Epidermal melanocyte (primary cell): ENCODE measurements around the gene TIGAR.

Experiments
- DNase-seq: peaks from one replicate; pipeline ENCODE4 v3.0.0; 2011; ENCODE audit warnings: low spot score; ENCODE audit not compliant: insufficient read length

The TIGAR gene

DNA sequence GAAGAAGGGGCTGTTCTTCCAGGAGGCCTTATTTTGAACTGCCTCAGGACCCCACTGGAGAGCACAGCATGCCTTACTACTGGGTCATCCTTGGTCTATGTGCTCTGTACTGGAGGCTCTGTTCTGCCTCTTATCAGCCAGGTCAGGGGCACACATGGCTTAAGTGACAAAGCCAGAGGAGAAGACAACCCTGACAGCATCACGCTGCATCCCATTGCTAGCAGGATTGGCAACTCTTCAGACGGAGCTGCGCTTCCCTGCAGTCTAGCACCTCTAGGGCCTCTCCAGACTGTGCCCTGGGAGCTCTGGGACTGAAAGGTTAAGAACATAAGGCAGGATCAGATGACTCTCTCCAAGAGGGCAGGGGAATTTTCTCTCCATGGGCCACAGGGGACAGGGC is 17.3 kb upstream of the TIGAR start:
- no peak for DNase-seq

DNA sequence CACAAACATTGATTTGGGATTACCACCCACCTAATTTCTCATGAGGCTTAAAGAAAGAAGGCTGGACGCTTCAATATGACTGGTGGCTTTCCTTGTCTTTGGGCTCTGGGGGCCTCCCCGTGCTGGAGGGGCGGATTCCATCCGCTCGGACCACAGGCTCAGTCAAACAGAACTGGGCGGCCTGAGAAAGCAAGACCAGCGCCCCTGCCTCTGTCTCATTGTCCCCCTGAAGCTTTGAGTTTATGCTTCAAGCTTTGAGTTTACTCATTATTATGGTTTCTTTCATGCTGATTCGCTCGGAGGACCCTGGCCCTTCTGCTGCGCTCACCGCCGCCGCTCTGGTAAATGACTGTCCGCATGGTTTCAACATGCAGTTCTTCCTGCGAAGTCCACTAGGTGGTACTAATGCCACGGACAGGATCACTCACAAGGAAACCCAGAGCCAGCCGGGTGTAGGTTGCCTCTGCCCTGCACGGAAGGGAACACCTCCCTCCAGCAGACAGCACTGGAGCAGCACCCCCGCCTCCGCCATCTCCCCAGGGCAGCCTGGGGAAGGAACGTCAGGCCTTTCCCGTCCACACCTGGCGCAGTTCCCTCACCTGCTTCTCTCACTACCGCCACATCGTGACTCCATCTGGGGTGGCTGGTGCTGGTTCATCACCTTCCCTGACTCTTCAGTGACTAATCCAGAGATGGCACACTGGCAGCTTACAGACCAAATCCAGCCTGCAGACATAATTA is 13.2 kb upstream of the TIGAR start:
- peak; percentile 72 for DNase-seq

DNA sequence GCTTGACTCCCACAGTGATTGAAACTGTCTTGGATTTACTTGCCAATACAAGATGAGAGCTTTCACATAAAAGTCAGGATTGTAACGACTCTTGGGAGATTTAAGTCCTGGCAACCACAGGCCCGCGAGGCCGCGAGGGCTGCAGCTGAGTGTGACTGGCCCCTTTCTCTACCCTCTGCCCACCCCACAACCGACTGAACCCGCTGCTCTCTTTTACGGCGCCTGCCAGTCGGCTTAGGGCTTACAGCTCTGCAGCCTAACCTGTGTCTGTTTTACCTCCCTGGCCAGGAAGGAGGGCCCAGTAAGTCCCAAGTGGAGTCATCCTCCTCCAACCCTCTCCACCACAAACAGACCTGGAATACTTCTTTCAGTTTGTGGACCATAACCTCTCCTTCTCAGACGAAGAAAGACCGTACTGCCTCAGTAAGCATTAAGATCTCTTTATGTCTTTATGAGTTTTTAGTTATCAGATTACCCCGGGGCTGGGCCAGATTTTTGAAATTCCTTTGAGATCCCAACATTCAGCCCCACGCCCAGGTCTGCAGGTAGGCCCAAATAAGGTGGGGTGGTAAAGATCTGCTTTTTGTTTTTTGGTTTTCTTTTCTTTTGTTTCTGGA is 12.6 kb upstream of the TIGAR start:
- no peak for DNase-seq

DNA sequence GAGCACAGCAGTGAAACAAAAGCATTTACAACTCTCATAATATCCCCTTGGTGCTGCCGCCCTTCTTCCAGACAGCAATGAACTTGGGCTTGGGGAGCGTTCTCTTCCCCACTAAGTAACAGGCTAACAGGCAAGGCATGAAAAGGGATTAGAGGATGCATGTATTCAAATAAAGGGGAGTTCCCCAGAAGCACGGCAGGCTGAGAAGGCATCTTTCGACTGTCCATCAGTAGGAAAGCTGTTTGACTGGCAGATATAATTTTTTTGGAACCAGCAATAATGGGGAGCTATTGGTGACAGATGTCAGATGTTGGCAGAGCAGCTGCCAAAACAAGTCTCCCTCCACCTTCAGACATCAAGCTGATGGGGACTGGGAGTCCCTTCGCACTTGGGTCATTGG is 9.2 kb upstream of the TIGAR start:
- no peak for DNase-seq

DNA sequence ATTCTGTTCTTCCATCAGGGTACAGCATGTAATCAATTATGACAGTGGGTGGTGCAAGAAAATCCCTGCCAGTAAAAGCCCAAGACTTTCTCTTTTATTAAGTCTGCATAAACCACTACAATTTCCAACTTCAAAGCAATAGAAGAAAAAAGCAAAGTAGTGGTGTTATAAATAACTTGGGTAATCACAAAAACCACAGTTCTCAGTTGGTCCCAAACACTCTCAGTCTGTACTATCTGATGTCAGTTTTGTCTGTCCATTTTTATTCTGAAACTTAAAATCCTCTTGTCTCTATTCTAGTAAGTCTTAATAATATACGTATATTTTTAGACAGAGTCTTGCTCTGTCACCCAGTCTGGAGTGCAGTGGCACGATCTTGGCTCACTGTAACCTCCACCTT is 8.8 kb upstream of the TIGAR start:
- DNase-seq = no peak

DNA sequence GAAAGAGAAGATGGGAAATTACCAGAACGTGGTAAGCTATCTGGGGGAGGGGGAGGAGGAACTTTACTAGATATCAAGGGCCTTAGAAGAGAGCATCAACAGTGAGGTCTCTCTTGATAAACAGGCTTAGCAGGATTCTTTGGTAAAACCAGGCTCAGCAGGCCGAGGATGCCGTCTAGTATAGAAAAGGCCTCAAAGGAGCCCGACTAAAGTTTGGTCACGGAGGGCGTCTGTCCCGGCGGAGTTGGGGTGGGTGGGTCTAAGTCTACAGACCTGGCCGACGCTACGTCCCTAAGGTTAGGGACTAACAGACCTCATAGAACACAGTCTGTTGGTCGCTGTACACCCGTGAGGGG is 538 bp upstream of the TIGAR start:
- no peak for DNase-seq

DNA sequence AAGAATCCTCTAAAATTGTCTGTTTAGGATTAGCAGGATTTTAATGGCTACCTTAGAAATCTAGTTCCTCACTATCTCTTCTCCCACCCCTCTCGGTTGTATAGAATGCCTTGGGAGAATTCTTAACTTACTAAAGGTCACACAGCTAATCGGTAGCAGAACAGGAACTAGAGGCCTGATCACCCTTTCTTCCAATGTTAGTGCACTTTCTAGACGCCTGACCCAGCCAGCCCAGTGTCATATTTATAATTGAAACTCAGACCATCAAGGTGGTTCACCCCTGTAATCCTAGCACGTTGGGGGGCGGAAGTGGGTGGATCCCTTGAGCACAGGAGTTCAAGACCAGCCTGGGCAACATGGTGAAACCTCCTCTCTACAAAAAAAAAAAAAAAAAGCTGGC is 1.7 kb downstream of the TIGAR start:
- DNase-seq = no peak

DNA sequence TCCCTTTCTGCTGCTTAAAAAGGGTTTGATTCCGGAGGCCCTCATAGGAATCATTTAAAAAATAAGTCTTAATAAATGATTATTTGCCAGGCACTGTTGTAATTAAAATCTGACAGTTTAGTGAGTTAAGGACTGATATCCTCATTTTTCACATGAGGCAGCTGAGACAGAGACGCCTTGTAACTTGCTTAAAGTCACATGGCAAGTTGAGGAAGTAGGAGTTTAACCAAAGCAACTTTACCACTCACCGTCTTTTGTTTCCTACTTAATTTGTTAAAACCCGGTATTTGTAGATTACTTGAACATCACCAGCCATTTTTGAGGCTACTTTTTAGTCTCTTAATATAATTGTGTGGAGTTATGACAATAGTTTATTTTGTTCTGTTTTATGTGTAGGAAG is 2.4 kb downstream of the TIGAR start:
- DNase-seq = no peak

DNA sequence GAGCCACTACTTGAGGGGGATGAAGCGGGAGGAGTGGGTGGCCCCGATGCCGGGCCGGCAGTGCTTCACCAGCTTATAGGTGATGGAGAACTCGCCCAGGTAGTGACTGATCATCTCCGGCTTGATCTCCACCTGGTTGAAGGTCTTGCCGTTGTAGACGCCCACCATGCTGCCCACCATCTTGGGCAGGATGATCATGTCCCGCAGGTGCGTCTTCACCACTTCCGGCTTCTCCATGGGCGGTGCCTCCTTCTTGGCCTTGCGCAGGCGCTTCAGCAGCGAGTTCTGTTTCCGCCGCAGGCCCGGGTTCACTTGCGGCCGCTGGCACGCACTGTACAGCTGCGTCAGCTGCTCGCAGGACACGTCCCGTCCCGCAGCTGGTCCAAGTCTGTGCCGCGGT is 3.4 kb downstream of the TIGAR start:
- no peak for DNase-seq

DNA sequence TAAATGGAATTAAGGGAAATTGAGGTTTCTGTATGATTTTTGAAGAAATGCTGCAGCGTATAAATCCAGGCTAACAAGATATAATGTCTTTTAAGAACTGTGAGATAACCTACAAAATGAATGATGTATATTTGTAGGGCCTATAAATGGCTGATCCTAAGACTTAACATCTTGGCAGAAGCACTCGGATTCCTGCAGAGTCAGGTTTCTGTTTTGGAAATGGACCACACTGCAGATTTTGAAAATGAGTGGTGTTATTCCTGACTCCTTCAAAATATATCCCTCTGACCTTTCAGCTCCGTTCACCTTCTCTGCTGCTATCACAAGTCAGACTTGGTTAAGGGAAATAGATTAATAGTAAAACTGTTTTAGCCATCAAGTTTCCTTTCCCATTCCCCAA is 5.0 kb downstream of the TIGAR start:
- no peak for DNase-seq

DNA sequence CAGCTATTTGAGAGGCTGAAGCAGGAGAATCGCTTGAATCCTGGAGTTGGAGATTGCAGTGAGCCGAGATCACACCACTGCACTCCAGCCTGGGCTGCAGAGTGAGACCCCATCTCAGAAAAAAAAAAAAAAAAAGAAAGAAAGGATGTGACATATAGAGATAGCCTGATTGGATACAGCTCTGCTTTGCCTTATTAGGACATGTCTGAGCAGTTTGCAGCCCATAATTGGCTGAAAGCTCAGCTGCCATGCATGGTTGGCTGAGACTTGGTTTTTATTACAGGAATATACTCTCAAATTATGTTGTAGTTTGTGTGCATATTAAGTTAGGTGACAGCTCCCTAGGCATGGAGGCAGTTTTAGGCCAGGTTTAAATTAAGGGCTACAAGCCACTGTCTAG is 6.3 kb downstream of the TIGAR start:
- DNase-seq = no peak

DNA sequence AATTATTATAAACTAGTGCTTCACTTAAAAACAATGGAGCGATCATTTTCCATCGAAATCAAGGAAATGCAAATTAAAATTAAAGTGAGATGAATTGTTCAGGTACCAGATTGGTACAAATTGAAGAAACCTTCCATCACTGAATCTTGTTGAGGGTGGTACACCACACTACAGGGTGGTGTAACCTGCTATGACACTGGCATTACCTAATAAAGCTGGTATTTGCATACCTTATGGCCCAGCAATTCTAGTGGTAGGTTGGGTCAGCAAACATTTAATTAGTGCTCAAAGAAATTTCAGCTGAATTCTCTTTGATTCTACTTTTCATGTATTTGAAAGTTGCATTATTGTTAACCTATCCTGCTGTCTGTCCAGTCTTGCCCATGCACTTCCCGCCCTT is 9.2 kb downstream of the TIGAR start:
- no peak for DNase-seq

DNA sequence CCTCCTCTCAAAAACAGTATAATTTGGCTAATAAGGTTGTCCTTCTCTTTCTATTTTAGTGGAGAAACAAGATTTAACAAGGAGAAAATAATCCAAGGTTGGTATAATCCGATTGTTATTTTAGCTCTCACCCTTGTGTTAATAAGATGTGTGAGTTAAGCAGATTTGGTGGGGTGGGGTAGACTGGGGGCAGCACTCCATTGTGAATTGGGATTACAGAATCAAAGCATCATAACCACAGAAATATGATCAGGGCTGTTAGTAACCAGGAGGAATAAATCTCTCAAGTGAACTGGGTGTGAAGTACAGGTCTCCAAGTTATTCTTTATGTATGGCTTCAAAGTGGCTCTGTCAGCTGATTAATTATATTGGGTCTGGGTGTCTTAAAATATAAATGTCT is 10.2 kb downstream of the TIGAR start:
- DNase-seq = no peak

DNA sequence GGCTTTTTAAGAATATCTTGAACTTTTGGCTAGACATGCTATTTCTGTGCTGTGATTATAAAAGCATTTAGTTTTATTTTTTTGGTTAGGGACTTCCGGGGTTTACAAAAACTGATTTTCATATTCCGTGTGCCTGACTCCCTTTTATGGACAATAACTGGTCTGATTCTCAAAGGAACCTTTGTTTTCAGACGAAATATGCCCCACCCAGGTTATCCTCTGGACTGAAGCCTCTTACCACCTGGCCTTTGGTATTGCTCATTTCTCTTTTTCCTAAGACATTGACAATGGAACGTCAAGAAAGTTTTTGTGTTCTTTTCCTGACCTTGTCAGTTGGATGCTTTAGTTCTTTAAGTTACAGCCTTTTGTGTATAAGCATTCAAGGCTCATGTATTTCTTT is 10.8 kb downstream of the TIGAR start:
- no peak for DNase-seq

DNA sequence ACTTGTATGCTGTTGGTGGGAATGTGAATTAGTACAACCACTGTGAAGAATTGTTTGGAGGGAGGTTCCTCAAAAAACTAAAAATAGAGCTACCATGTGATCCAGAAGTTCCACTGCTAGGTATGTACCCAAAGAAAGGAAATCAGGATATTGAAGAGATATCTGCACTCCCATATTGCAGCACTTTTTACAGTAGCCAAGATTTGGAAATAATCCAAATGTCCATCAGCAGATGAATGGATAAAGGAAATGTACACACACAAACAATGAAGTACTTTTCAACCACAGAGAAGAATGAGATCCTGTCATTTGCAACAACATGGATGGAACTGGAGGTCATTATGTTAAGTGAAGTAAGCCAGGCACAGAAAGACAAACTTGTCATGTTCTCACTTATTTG is 25.9 kb downstream of the TIGAR start:
- no peak for DNase-seq

DNA sequence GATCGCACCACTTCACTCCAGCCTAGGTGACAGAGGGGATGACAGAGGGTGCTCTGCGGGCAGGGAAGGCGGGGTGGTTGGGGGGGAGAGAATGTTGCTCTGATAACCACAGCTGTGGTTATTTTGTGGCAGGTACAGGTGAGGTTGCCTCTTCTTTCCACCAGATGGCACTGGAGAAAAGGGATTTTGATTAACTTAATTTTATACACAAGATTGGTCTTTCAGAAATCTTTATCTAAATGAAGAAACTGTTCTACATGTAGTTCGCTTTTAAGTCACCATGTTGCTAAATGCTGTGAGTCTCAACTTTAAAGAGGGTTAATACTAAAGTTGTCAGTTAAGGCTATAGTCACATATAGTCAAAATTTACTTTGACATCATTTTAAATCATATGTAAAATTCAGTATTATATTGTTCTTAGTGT is 32.8 kb downstream of the TIGAR start:
- DNase-seq = no peak

DNA sequence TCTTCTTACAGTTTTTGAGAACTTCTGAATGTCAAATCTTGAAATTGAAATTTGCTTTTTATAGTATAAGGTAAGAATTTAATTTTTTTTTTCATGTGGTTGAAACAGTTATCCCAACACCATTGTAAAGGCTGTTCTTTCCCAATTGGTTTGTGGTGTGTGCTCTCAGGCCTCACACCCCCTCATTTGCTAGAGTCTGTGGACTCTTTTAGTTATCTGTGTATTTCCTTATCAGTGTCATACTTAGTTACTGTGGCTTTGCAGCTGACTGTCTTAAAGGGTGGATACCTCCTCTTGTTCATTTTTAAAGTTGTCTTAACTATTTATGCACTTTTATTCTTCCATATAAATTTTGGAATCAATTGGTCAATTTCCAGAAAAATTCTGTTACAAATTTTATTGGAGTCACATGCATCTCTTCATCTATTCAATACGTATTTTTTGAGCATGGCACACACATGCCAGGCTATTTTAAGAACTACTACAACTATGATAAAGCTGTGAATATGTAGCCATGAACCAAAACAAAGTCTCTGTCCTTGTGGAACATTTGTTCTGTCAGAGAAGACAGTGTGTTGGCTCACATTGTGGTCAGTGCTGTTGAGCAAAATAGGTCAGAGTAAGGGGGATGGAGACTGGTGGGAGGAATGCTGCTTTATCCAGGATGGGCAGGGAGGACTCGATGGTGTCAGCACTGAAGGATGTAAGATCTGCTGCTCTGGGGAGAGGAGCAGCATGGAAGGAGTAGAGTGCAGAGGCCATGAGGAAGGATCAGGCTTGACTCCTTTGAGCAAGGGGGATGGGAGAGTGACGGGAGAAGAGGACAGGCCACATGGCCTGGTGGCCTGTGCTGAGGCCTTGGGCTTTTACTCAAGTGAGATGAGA is 34.4 kb downstream of the TIGAR start:
- DNase-seq = no peak

DNA sequence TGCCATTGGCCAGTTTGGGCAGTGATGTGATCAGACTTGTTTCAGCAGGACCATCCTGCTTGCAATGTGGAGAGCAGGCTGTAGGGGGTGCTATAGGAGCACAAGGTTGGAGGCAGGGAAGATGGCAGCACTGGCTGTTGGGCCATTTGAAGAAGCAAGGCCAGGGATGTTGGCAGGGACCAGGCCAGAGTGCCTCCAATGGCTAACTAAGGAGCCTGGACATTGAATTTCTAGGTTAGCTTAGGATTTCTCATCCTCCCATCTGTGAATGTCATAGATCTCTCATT is 35.0 kb downstream of the TIGAR start:
- DNase-seq = no peak

DNA sequence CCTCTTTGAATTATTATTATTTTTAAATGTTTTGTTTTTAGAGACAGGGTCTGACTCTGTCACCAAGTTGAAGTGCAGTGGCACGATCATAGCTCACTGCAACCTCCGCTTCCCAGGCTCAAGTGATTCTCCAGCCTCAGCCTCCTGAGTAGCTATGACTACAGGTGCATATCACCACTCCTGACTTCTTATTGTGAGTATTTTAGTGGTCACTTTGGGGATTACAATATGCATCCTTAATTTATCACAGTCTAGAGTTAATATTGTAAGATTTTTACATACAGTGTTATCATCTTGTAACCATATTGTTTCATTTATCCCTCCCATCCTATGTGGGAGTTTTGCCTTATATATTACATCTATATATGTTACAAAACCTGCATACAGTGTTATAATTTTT is 45.1 kb downstream of the TIGAR start:
- no peak for DNase-seq

DNA sequence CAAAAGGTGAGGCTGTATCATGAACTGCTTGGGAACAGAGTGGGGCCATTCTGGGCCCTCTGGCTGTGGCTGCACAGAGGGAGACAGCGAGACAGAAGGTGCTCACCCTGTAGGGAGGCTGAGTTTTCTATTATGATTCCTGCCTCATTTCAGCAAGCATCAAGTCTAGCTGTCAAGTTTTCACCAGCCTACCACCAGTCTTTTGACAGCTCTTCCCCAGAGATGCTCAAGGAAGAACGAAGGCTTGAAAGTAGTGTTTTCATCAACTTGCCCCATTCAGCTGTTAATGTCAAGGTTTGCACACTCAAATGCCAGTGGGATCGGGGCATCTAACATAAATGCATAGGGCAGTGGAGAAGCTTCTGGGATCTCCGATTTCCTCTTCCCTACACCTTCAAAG is 48.5 kb downstream of the TIGAR start:
- no peak for DNase-seq

DNA sequence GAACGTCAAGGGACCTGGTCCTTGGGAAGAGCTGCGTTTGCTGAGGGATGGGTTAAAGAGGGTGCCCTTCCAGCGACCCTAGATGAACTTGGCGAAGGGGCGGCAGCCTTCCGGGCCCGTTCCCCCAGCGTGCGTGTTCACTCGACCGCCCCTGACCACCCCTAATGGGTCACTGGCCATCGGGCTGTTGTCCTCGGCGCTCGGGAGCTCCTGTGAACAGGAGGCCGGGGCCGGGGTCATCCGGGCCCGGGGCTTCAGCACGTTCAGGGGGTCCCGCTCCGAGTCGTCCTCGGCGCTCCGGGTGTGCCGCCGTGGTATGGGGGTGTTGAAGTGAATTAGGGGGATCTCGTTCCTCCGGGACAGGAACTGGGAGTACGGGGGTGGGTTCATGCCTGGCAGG is 49.3 kb downstream of the TIGAR start:
- no peak for DNase-seq

DNA sequence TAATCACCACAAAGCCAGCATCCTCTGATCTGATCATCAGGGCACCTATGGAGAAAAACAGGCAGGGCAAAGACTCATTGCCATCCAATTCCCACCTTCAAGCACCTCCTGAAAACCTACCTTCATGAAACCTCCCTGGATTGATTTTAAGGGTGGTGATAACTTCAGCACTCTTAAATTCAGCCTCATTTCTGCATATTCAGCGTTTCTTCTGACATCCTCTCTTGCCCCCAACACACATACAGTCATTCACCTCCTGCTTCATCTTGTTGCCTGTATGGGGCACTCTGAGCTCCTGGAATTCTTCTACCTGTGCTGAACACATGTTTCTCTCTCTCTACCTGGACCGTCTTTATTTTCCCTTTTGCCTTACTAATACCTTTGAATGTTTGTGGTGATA is 51.6 kb downstream of the TIGAR start:
- no peak for DNase-seq

DNA sequence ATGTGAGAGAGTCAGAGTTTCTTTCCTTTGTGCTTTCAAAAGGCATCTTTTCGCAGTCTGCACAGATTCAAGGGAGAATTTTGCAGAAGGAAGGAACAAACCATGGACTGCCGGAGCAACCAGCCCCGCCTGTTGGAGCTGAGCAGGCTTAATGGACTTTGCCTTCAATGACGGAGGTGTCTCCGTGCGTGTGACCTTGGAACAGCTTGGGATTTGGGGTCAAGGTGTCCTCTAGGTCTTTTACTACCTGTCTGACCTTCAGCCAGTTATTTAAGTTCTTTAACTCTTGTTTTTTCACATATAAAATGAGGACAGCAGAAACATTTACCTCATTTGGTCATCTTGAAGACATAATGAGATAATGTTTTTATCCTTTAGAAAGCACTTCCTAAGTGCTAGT is 54.4 kb downstream of the TIGAR start:
- no peak for DNase-seq
